HL-60 (cell line): ENCODE data around the gene NKD2.

Source experiments
- DNase-seq, 2 experiments: peaks; one replicate each; pipeline ENCODE4 v3.0.0-alpha.2; 2010 to 2020; ENCODE audit warnings: low read depth in 1 of 2, low spot score in 1 of 2
- H3K27ac ChIP-seq: fragments of 250-450 bp; sonication (Bioruptor Pico); replicated peaks from 2 replicates; pipeline ENCODE4 v1.5.1; 2020; ENCODE audit warnings: mild to moderate bottlenecking, moderate library complexity
- H3K27me3 ChIP-seq: fragments of 250-450 bp; sonication (Bioruptor Pico); 2 replicates; pipeline ENCODE4 v1.5.1; 2021; ENCODE audit warnings: mild to moderate bottlenecking, moderate library complexity; ENCODE audit not compliant: insufficient read depth, poor library complexity, severe bottlenecking
- H3K4me3 ChIP-seq: replicated peaks from 2 replicates; pipeline ENCODE4 v1.5.1; 2011; ENCODE audit warnings: mild to moderate bottlenecking, control low read depth, low read length; ENCODE audit not compliant: insufficient read depth
- GABPA ChIP-seq: IDR thresholded peaks from 2 replicates; pipeline ENCODE4 v1.6.1; 2012; ENCODE audit warnings: low read depth
- POLR2AphosphoS5 ChIP-seq: IDR thresholded peaks from 2 replicates; pipeline ENCODE4 v1.6.1; 2012; ENCODE audit warnings: low read depth
- SPI1 ChIP-seq: IDR thresholded peaks from 2 replicates; pipeline ENCODE4 v1.6.1; 2012; ENCODE audit warnings: low read depth, mild to moderate bottlenecking, borderline replicate concordance
- TF ChIP-seq, protein P1 (sequence below): IDR thresholded peaks from 2 replicates; pipeline ENCODE4 v1.6.1; 2012; ENCODE audit warnings: low read depth; ENCODE audit not compliant: insufficient replicate concordance
- TF ChIP-seq, protein P2 (sequence below): IDR thresholded peaks from one replicate; pipeline ENCODE4 v1.5.1; 2011; ENCODE audit warnings: low read length, control low read depth, inconsistent platforms; ENCODE audit not compliant: insufficient read depth

The NKD2 gene

DNA sequence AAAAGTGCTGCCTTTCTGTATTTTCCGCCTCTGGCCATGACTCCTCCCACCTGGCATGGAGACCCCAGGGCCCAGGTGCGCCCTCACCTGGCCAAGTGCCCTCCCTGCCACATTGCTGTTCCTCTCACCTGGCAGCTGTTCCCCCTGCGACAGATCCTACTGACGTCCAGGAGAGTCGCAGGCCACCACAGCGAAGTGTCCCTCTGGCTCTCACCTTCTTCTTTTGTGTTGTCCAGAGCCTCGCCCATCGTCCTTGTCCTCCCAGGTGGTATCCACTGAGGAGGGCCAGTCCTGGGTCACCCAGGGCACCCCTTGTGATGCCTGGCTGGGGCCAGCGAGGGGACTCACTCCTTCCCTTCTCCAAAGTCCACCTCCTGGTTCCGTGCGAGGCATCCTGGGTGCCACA lies 2.6 kb downstream of the NKD2 start:
- Histone ChIP-seq H3K27ac (no peak overlapping the region), H3K27me3 (peaks cover 35% of the 10 kb centered on the region), H3K4me3 (no peak overlapping the region)
- no peak for DNase-seq
- TF ChIP-seq, protein P1, sequence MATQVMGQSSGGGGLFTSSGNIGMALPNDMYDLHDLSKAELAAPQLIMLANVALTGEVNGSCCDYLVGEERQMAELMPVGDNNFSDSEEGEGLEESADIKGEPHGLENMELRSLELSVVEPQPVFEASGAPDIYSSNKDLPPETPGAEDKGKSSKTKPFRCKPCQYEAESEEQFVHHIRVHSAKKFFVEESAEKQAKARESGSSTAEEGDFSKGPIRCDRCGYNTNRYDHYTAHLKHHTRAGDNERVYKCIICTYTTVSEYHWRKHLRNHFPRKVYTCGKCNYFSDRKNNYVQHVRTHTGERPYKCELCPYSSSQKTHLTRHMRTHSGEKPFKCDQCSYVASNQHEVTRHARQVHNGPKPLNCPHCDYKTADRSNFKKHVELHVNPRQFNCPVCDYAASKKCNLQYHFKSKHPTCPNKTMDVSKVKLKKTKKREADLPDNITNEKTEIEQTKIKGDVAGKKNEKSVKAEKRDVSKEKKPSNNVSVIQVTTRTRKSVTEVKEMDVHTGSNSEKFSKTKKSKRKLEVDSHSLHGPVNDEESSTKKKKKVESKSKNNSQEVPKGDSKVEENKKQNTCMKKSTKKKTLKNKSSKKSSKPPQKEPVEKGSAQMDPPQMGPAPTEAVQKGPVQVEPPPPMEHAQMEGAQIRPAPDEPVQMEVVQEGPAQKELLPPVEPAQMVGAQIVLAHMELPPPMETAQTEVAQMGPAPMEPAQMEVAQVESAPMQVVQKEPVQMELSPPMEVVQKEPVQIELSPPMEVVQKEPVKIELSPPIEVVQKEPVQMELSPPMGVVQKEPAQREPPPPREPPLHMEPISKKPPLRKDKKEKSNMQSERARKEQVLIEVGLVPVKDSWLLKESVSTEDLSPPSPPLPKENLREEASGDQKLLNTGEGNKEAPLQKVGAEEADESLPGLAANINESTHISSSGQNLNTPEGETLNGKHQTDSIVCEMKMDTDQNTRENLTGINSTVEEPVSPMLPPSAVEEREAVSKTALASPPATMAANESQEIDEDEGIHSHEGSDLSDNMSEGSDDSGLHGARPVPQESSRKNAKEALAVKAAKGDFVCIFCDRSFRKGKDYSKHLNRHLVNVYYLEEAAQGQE, result no peak
- TF ChIP-seq SPI1, result no peak
- TF ChIP-seq POLR2AphosphoS5, result no peak
- TF ChIP-seq GABPA, result no peak
- TF ChIP-seq, protein P2, sequence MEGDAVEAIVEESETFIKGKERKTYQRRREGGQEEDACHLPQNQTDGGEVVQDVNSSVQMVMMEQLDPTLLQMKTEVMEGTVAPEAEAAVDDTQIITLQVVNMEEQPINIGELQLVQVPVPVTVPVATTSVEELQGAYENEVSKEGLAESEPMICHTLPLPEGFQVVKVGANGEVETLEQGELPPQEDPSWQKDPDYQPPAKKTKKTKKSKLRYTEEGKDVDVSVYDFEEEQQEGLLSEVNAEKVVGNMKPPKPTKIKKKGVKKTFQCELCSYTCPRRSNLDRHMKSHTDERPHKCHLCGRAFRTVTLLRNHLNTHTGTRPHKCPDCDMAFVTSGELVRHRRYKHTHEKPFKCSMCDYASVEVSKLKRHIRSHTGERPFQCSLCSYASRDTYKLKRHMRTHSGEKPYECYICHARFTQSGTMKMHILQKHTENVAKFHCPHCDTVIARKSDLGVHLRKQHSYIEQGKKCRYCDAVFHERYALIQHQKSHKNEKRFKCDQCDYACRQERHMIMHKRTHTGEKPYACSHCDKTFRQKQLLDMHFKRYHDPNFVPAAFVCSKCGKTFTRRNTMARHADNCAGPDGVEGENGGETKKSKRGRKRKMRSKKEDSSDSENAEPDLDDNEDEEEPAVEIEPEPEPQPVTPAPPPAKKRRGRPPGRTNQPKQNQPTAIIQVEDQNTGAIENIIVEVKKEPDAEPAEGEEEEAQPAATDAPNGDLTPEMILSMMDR, result no peak

DNA sequence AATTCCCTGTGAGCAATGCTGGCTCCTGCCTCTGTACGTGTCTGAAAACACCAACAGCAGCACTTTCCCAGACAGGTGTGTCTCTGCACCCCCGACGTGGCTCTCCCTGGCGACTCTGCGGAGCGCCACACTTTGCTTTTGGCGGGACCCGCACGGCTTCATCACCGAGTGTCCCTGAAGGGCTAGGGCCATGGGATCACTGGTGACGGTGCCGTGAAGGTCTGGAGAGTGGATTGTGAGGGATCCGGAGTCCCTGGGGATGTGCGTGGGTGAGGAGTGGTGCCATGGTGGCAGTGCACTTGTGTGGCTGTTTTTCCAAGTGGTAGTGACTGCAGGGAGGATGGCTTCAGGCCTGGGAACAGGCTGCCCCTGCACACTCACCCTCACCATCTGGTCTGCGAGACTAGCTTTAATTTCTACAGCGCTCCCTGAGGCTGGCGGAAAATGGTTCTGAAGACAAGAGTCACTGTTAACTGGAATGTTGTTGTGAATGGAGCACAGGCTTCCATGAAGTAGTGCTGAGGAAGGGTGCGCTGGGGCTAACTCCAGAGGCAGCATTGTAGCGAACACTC lies 3.2 kb downstream of the NKD2 start:
- H3K27me3 ChIP-seq, result peaks cover 33% of the 10 kb centered on the region
- TF ChIP-seq POLR2AphosphoS5, result no peak
- no peak for TF ChIP-seq SPI1
- TF ChIP-seq, protein P1, result no peak
- no peak for TF ChIP-seq GABPA
- TF ChIP-seq, protein P2, result no peak
- DNase-seq, result no peak

DNA sequence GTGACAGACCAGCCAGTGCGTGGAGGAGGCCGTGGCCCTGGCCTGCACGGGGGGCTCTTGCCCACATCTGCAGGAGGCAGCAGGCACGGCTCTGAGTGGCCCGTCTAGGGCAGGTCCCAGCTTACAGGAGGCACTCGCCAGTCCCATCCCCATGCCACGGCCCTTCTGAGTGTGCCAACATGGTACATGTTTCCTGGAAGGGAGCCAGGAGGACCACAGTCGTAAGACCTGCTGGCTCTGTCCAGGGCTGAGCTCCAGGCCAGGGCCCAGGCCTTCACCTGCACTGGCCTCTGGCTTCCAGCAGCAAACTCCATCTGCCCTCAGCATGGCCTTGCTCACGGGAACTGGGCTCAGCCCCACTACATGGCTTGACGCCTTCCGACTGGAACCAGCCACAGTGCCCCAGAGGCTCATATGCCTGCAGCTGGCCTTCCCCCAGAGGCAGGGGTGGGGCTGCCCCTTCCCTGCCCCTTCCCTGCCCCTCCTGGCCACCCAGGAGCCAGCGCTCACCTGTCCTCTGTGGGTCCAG lies 3.8 kb downstream of the NKD2 start:
- TF ChIP-seq, protein P1, result no peak
- no peak for TF ChIP-seq GABPA
- TF ChIP-seq POLR2AphosphoS5, result no peak
- no peak for TF ChIP-seq SPI1
- TF ChIP-seq, protein P2, result no peak
- H3K27ac ChIP-seq, result no peak overlapping the region
- peaks cover 30% of the 10 kb centered on the region for H3K27me3 ChIP-seq
- H3K4me3 ChIP-seq, result no peak overlapping the region
- no peak for DNase-seq

More for the DNA sequence above, 3.2 kb downstream of the NKD2 start:
- Histone ChIP-seq H3K4me3 (no peak overlapping the region), H3K27ac (no peak overlapping the region)
